ENCODE data around the gene RPS15A.
"Not testable (repeated sequence)": the region's sequence is repeated elsewhere in the genome, so short reads cannot be mapped to it uniquely, and the experiment has no call there.

GRCh38 chr16:18776334-18776733 lies 13.8 kb downstream of the RPS15A start:
- not testable (repeated sequence) for TF ChIP-seq CTCF, POLR2A (IDR thresholded peaks at IDR 0.05)
